Ishikawa (cell line): ENCODE results near the gene KLHL3.

ENCODE experiments used
- CEBPB ChIP-seq: IDR thresholded peaks from 2 replicates; pipeline ENCODE4 v1.6.1; 2012
- CREB1 ChIP-seq: IDR thresholded peaks from 2 replicates; pipeline ENCODE4 v1.6.1; 2012; ENCODE audit warnings: low read depth
- EGR1 ChIP-seq: IDR thresholded peaks from 2 replicates; pipeline ENCODE4 v1.6.1; 2012
- EP300 ChIP-seq: IDR thresholded peaks from 2 replicates; pipeline ENCODE4 v1.6.1; 2012; ENCODE audit warnings: borderline replicate concordance
- FOXM1 ChIP-seq: IDR thresholded peaks from 2 replicates; pipeline ENCODE4 v1.6.1; 2012; ENCODE audit warnings: low read depth, borderline replicate concordance
- NFIC ChIP-seq: IDR thresholded peaks from 2 replicates; pipeline ENCODE4 v1.6.1; 2012
- RAD21 ChIP-seq: IDR thresholded peaks from 2 replicates; pipeline ENCODE4 v1.6.1; 2012; ENCODE audit warnings: low read depth
- TAF1 ChIP-seq: IDR thresholded peaks from 2 replicates; pipeline ENCODE4 v1.6.1; 2012; ENCODE audit warnings: low read depth, mild to moderate bottlenecking
- TCF12 ChIP-seq: IDR thresholded peaks from 2 replicates; pipeline ENCODE4 v1.6.1; 2012; ENCODE audit warnings: low read depth
- TEAD4 ChIP-seq: IDR thresholded peaks from 2 replicates; pipeline ENCODE4 v1.6.1; 2012
- YY1 ChIP-seq: IDR thresholded peaks from 2 replicates; pipeline ENCODE4 v1.6.1; 2012; ENCODE audit warnings: low read depth
- ZBTB7A ChIP-seq: IDR thresholded peaks from 2 replicates; pipeline ENCODE4 v1.6.1; 2012; ENCODE audit warnings: low read depth
- TF ChIP-seq, protein P1 (sequence below): IDR thresholded peaks from 2 replicates; pipeline ENCODE4 v1.6.1; 2012
- TF ChIP-seq, protein P2 (sequence below): IDR thresholded peaks from 2 replicates; pipeline ENCODE4 v1.6.1; 2012; ENCODE audit warnings: low read depth, mild to moderate bottlenecking
- TF ChIP-seq, protein P3 (sequence below): IDR thresholded peaks from 2 replicates; pipeline ENCODE4 v1.6.1; 2012

Gene KLHL3

DNA sequence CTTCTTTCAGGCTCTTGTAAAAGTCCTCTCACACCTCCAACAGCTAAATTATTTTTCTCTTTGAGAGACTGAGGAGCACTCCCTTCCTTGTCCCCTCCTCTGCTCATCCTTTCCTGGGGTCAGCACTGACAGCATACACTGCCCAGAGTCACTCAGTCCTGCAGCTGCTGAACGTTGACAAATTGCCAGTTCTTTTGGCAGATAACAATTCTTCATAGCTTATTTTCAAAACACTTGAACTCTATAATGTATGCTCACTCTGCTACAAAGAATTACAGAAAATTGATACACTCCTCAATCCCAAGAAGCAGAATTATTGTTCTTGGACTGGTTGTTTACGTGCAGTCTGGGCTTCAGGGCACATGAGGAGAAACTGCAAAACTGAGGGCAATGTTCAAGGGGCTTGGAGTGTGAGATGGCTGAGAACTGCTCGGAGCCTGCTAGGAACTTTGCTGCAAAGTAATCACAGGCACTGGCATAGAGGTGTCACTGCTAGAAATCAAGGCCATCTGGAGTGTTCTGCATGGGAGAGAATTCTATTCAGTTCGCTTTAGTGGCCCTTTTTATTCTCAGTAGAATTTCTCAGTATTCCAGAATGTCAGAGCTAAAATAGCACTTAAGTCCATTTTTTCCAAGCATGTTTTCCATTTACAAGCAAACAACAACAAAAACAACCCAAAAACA is 140.4 kb downstream of the KLHL3 start:
- TF ChIP-seq EGR1 = no peak
- no peak for TF ChIP-seq CEBPB
- no peak for TF ChIP-seq NFIC
- no peak for TF ChIP-seq EP300
- TF ChIP-seq, protein P1, sequence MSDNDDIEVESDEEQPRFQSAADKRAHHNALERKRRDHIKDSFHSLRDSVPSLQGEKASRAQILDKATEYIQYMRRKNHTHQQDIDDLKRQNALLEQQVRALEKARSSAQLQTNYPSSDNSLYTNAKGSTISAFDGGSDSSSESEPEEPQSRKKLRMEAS = no peak
- TF ChIP-seq TCF12 = no peak
- TF ChIP-seq TAF1 = no peak

DNA sequence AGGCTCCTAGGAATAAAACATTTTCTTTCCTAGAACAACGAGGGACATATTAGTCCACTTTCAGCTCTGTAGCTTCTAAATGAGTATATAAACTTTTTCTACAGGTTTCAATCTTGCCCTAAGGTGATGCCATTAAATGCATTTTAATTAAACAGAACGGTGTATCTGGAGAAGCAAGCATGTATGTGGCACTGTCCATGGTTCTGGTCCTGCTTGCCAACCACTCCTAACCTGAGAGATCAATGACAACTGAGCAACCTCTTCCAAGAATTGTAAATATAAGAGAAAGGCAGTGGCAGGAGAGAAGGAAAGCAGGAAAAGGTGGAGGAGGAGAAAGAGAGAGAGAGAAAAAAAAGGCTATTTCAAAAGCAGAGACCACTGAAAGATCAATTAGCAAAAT is 141.2 kb downstream of the KLHL3 start:
- TF ChIP-seq TAF1 = no peak
- TF ChIP-seq, protein P2, sequence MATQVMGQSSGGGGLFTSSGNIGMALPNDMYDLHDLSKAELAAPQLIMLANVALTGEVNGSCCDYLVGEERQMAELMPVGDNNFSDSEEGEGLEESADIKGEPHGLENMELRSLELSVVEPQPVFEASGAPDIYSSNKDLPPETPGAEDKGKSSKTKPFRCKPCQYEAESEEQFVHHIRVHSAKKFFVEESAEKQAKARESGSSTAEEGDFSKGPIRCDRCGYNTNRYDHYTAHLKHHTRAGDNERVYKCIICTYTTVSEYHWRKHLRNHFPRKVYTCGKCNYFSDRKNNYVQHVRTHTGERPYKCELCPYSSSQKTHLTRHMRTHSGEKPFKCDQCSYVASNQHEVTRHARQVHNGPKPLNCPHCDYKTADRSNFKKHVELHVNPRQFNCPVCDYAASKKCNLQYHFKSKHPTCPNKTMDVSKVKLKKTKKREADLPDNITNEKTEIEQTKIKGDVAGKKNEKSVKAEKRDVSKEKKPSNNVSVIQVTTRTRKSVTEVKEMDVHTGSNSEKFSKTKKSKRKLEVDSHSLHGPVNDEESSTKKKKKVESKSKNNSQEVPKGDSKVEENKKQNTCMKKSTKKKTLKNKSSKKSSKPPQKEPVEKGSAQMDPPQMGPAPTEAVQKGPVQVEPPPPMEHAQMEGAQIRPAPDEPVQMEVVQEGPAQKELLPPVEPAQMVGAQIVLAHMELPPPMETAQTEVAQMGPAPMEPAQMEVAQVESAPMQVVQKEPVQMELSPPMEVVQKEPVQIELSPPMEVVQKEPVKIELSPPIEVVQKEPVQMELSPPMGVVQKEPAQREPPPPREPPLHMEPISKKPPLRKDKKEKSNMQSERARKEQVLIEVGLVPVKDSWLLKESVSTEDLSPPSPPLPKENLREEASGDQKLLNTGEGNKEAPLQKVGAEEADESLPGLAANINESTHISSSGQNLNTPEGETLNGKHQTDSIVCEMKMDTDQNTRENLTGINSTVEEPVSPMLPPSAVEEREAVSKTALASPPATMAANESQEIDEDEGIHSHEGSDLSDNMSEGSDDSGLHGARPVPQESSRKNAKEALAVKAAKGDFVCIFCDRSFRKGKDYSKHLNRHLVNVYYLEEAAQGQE = peak; percentile 82

DNA sequence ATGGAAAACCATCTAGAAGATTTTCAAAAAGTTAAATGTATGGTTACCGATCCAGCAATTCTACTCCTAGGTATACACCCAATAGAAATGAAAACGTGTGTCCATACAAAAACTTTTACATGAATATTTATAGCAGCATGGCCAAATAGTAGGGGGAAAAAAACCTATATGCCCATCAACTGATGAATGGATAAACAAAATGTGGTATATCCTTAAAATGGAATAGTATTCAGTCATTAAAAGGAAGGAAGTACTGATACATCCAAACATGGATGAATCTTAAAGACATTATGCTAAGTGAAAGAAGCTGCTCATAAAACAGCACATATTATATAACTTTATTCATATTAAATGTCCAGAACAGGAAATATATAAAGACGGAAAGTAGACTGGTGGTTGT is 143.6 kb downstream of the KLHL3 start:
- TF ChIP-seq EGR1 (no peak), NFIC (no peak), RAD21 (no peak), EP300 (no peak)

DNA sequence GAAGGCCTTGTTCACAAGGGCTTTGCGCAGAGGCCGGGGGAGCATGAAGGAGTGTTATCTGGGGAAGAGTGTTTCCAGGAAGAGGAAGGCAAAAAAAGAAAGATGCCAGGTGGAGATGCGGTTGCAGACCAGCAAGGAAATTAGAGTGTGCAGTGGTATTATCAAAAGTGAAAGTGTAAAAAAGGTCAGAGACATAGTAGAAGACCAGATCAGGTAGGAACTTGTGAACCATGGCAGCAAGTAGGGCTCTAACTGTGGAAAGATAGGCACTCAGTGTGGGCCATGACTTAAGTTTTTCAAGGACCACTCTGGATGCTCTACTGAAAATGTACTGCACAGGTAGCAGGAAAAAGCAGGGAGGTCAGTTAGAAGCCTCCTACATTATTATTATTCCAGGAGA is 146.7 kb downstream of the KLHL3 start:
- TF ChIP-seq ZBTB7A (no peak), EP300 (no peak), EGR1 (no peak), CEBPB (no peak), TEAD4 (no peak), TAF1 (no peak), TCF12 (no peak), CREB1 (no peak)
- TF ChIP-seq, protein P3, sequence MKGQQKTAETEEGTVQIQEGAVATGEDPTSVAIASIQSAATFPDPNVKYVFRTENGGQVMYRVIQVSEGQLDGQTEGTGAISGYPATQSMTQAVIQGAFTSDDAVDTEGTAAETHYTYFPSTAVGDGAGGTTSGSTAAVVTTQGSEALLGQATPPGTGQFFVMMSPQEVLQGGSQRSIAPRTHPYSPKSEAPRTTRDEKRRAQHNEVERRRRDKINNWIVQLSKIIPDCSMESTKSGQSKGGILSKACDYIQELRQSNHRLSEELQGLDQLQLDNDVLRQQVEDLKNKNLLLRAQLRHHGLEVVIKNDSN = no peak
- TF ChIP-seq, protein P2 = no peak

DNA sequence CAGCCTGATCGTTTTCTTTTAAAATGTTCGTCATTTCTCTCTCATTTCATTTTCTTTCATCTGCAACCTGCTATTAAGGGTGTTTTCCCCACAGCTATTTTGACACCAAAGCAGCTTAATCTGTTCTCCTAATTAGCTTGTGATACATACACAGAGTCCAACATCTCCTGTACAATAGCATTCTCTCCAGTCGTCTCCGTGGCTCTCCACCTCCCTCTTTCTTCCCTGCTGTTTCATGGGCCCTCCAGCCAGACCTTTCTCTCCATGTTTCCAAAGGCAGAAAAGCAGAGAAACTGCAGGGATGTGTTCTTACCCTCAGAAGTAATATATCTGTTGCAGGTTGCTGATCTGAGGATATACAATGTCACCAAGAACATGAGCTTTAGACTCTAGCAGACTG is 148.0 kb downstream of the KLHL3 start:
- TF ChIP-seq RAD21 (no peak), ZBTB7A (no peak), TEAD4 (no peak), CEBPB (no peak), EGR1 (no peak), TAF1 (no peak), EP300 (no peak), TCF12 (no peak), YY1 (no peak), CREB1 (no peak), FOXM1 (no peak), NFIC (no peak)
- TF ChIP-seq, protein P1 = no peak
- TF ChIP-seq, protein P3 = no peak
- TF ChIP-seq, protein P2 = no peak
